Mesodermal cell (in vitro differentiated cells): ENCODE data around the gene DENND2A. TPM values are rescaled to one million over a fixed set of nuclear protein-coding genes. Genes with fewer than 3 reads are reported as not detected.
A peak's percentile ranks its signal among the peaks of the same experiment; 100 is the strongest.

Source experiments
- H3K27ac ChIP-seq: 2 replicates; pipeline ENCODE4 v1.7.0; 2013; ENCODE audit warnings: mild to moderate bottlenecking, low read depth, low read length, moderate library complexity; ENCODE audit not compliant: severe bottlenecking
- H3K36me3 ChIP-seq: 2 replicates; pipeline ENCODE4 v1.7.1; 2013; ENCODE audit warnings: mild to moderate bottlenecking, low read length, moderate library complexity; ENCODE audit not compliant: control insufficient read depth, insufficient read depth
- H3K4me1 ChIP-seq: one replicate; pipeline ENCODE4 v1.7.1; 2013; ENCODE audit warnings: mild to moderate bottlenecking, low read length; ENCODE audit not compliant: insufficient read depth, control insufficient read depth, poor library complexity, severe bottlenecking
- H3K4me3 ChIP-seq: 2 replicates; pipeline ENCODE4 v1.7.0; 2013; ENCODE audit warnings: low read length, control low read depth, mild to moderate bottlenecking; ENCODE audit not compliant: insufficient read depth, poor library complexity, severe bottlenecking; ENCODE audit errors: extremely low read depth
- H3K9me3 ChIP-seq: 2 replicates; pipeline ENCODE4 v1.7.1; 2013; ENCODE audit warnings: mild to moderate bottlenecking, low read length, moderate library complexity; ENCODE audit not compliant: control insufficient read depth
- WGBS, 2 experiments: methylation state at CpG; one replicate each; pipeline ENCODE4 v1.1.5; 2013; ENCODE audit warnings: missing lambda C conversion rate in 2 of 2; ENCODE audit not compliant: insufficient coverage in 2 of 2; 5-methylcytosine and 5-hydroxymethylcytosine counted together
- polyA plus RNA-seq, 2 experiments: library from polyadenylated mRNA; stranded (reverse); fragments of 50-300 nt; gene quantifications; one replicate each; pipeline ENCODE4 v1.2.3, GENCODE V29; 2013

DENND2A gene, protein sequence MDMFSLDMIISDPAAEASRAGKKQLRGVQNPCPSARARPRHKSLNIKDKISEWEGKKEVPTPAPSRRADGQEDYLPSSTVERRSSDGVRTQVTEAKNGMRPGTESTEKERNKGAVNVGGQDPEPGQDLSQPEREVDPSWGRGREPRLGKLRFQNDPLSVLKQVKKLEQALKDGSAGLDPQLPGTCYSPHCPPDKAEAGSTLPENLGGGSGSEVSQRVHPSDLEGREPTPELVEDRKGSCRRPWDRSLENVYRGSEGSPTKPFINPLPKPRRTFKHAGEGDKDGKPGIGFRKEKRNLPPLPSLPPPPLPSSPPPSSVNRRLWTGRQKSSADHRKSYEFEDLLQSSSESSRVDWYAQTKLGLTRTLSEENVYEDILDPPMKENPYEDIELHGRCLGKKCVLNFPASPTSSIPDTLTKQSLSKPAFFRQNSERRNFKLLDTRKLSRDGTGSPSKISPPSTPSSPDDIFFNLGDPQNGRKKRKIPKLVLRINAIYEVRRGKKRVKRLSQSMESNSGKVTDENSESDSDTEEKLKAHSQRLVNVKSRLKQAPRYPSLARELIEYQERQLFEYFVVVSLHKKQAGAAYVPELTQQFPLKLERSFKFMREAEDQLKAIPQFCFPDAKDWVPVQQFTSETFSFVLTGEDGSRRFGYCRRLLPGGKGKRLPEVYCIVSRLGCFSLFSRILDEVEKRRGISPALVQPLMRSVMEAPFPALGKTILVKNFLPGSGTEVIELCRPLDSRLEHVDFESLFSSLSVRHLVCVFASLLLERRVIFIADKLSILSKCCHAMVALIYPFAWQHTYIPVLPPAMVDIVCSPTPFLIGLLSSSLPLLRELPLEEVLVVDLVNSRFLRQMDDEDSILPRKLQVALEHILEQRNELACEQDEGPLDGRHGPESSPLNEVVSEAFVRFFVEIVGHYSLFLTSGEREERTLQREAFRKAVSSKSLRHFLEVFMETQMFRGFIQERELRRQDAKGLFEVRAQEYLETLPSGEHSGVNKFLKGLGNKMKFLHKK
- polyA plus RNA-seq (2013, experiment 1 of 2), result 28.9 TPM
- 30.9 TPM for polyA plus RNA-seq (2013, experiment 2 of 2)

DNA sequence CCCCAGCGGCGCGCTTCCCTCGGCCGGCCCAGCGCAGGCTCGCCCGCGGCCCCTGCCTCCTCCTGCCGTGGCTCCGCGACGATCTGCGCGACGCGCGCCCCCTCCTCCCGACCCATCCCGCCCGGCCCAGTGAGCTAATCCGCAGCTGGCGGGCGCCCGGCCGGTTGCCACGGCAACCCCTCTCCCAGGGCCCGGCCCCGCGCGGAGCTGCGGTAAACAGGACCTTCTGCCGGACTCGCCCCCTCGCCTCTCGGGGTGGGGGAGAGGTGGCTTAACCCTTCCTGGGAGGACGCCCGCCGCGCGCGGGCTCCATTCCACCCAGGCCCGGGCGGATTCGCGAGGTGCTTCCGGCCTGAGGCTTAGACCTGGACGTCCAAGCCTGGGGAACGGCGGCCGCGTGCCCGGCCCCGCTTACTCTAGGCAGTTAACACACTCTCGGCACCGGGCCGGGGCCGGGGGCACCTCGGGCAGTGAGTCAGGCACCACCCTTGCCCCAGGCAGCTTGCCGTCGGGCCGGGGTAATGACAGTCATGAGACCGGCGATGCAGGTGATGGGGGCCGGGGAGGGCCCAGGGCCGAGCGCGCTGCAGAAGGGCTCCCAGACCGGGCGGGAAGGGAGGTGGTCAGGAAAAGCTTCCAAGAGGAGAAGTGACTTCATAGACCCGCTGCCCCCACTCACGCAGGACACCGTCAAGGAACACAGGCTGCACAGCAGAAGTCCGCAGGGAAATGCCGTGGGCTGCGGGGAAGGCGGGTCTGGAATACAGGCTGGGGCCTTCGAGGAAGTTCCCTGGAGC, at the start of gene DENND2A:
DENND2A (minus strand) TSS at position 87 of the 797 bp plus-strand sequence. CDS start 38,416 bp downstream, outside the sequence.
- Histone ChIP-seq H3K36me3 (peaks cover 4% of the 10 kb centered on the region), H3K4me1 (peaks cover 28% of the 10 kb centered on the region), H3K9me3 (no peaks in the 10 kb centered on the region), H3K27ac (peak within 1 kb of the TSS; percentile 71), H3K4me3 (peak within 1 kb of the TSS; percentile 76)
- WGBS, 2 experiments, result 5 to 6% methylated on average over 54 to 55 of the region's 78 CpGs

DNA sequence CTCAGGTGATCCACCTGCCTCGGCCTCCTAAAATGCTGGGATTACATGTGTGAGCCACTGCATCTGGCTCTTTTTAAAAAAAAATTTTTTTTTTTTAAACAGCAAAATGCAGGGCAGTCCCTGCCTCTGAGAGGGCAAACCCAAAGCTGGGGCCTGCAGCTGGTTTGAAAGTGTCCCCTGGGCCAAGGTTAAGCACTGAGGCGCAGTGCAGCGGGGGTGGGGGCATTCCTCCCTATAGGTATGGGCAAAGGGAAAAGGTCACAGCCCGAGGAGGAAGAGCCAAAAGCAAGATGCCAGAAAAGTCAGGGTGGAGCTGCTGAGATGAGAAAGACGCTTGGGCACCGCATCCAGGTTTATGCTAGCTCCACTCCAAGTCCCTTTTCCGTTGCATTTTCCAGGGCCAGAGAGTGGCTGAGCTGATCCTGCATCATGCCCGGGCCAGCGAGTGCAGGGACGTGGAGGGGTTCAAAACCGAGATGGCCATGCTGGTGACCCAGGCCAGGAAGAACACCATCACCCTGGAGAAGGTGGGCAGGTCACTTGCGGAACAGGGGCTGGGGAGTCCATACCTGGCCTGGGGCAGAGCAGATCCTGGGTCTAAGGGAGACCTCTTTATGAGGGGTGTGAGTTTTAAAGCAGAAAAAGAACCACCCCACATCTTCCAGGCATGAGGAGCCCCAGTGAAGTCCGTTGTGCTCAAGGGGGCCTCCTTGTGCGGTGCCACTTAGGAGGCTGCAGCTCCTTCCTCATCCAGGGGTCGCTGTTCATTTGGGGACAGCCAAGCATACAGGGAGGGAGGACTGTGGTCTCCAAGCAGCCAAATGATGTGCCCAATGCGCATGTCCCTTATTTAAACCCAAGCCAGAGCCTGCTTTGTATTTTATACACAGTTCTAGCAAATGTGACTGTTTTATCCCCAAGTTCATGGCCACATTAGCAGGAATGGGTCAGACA, 48.9 kb upstream of the DENND2A start:
- H3K36me3 ChIP-seq, result no peaks in the 10 kb centered on the region
- no peaks in the 10 kb centered on the region for H3K9me3 ChIP-seq
- H3K27ac ChIP-seq, result no peak overlapping the region
- no peaks in the 10 kb centered on the region for H3K4me1 ChIP-seq
- no peak overlapping the region for H3K4me3 ChIP-seq
- WGBS, 2 experiments, result 88 to 91% methylated on average over 12 to 15 of the region's 16 CpGs

DNA sequence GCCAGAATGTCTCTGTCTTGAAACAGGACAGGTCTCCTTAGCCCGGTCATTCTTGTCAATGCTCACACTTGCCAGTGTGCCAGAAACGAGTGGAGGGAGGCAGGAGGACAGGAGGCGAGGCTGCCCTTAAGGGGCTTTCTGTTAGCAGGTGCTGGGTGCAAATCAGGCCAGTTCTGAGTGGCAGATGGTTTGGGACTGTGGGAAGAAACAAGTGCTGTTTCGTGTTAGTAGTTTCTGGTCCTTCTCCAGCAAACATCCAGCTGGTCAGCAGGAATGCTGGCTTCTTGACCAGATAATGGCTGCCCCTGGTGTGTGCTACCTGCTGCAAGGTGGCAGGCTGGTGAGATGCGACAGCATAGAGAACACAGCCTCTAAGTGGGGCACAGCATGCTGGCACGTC, 47.7 kb upstream of the DENND2A start:
- Histone ChIP-seq H3K4me3 (no peak overlapping the region), H3K4me1 (peaks cover 4% of the 10 kb centered on the region), H3K36me3 (no peaks in the 10 kb centered on the region), H3K27ac (no peak overlapping the region), H3K9me3 (no peaks in the 10 kb centered on the region)
- 89 to 98% methylated on average over 5 of the region's 6 CpGs for WGBS, 2 experiments

DNA sequence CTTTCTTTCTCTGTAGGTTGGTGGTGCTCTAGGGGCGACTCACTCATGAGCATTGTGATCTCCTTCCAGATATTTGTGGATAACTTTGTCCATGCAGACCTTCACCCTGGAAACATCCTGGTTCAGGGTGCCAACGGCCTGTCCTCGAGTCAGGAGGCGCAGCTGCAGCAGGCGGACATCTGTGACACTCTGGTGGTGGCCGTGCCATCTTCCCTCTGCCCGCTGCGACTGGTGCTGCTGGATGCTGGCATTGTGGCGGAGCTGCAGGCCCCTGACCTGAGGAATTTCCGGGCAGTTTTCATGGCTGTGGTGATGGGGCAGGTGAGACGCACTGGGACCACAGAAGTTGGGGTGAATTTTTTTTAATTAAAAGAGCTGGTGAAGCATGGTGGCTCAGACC, 46.3 kb upstream of the DENND2A start:
- no peaks in the 10 kb centered on the region for H3K36me3 ChIP-seq
- peaks cover 6% of the 10 kb centered on the region for H3K4me1 ChIP-seq
- whole genome bisulfite sequencing, 2 experiments, result 92 to 94% methylated on average over 9 to 11 of the region's 11 CpGs
- no peak overlapping the region for H3K4me3 ChIP-seq
- no peak overlapping the region for H3K27ac ChIP-seq
- no peaks in the 10 kb centered on the region for H3K9me3 ChIP-seq

DNA sequence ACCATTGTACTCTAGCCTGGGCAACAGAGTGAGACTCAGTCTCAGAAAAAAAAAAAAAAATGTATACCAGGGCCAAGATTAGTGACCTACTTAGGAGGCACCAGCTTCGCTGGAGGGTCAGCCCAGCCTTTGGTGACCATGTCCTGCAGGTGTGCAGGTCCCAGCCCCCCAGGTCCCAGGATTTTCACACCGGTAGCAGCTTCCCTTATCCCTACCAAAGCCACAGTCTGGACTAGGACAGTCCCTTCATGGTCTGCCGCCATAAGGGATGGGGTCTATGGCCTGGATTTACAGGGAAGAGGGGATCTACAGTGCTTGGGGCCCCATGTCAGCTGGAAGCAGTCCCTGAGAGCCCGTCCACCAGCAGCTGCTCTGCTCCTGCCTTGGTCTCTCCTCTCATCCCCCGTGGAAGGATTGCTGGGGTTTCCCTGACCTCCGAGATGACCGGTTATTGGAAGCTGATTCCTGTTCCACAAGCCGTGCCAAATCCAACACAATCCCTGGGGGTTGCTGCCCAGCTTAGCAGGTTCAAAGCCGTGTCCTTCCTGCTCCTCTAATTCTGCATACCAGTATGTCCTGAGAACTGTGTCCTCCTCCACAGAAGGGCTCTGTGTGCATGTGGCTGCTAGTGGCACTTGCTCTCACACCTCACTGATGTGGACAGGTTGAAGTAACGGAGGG, 44.9 kb upstream of the DENND2A start:
- 94 to 95% methylated on average over 8 to 9 of the region's 10 CpGs for WGBS, 2 experiments
- Histone ChIP-seq H3K36me3 (peaks cover 5% of the 10 kb centered on the region), H3K4me3 (no peak overlapping the region), H3K9me3 (no peaks in the 10 kb centered on the region), H3K27ac (no peak overlapping the region), H3K4me1 (peaks cover 6% of the 10 kb centered on the region)

DNA sequence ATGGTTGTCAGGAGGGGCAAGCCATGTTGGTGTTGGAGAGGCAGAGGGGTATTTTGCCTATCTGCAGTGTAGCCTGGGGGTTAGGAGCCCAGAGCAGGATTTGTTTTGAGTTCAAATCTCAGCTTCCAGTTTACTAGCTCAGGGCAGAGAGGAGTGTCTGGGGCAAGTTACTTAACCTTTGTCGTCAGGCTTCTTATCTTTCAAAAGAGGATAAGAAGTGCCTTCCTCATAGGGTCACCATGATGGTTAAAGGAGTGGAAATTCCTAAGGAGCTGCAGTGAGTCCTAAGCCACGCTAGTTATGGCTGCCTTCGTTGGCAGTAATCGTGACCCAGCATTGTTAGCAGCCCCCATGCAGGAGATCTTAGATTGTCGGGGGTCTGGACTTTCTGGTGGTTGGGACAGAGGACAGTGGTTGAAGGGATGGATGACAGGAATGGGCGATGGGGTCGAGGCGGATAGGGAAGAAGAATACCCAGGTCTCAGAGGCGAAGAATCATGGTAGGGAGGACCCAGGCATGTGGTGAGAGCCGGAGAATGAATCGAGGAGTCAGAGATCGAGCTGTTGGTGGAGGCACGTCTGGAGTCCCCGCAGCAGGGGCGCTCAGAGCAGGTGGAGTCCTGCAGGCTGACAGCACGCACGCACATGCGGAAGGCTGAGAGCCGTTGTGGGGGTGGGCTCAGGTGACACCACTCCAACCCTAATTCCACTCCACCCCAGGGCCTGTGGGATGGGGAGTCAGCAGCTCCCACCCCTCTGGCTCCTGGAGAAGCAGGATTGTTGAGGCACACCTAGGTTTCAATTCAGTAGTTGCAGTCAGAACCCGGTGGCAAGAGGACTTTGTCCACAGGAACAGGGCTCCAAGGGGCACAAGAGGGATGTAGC, 43.7 kb upstream of the DENND2A start:
- Histone ChIP-seq H3K36me3 (peaks cover 5% of the 10 kb centered on the region), H3K27ac (peak overlapping the region; percentile 71), H3K9me3 (no peaks in the 10 kb centered on the region), H3K4me3 (no peak overlapping the region), H3K4me1 (peaks cover 6% of the 10 kb centered on the region)
- 94 to 98% methylated on average over 16 to 20 of the region's 20 CpGs for WGBS, 2 experiments

DNA sequence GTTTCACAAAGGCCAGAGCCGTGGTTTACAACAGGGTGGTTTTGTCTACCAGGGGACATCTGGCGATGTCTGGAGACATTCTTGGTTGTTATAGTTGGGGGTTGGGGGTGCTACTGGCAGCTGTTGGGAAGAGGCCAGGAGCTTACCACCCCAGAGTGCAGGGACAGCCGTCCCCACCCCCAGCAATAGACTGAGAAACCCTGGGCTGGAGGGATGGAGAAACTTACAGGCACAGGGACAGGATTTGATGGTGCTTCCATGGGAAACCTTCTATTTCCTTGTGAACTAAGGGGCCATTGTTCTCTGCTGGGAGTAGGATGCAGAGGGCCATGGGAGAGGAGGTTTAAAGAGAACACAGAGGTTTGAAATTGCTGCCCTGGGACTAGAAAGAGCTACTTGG, 43.0 kb upstream of the DENND2A start:
- Histone ChIP-seq H3K27ac (peak overlapping the region; percentile 71), H3K4me3 (no peak overlapping the region), H3K9me3 (no peaks in the 10 kb centered on the region), H3K36me3 (peaks cover 5% of the 10 kb centered on the region), H3K4me1 (peaks cover 6% of the 10 kb centered on the region)
- 49 to 83% methylated on average over 1 to 2 of the region's 3 CpGs for WGBS, 2 experiments

DNA sequence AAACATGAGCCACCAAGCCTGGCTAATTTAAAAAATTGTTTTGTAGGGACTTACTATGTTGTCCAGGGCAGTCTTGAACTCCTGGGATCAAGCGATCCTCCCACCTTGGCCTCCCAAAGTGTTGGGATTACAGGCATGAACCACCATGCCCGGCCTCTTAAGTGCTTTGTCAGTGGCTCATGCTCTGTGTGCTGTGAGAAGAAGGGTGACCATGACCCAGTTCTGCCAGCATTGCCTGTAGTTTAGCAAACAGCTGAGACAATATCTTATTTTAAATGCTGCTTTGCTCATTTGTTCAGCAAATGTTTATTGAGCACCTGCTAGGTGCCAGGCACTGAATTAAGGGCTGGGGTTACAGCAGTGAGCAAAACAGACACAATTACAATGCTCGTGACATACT, 41.2 kb upstream of the DENND2A start:
- H3K9me3 ChIP-seq, result no peaks in the 10 kb centered on the region

More for the DNA sequence above, 41.2 kb upstream of the DENND2A start:
- Histone ChIP-seq H3K4me3 (no peak overlapping the region), H3K36me3 (peaks cover 5% of the 10 kb centered on the region), H3K27ac (no peak overlapping the region), H3K4me1 (peaks cover 6% of the 10 kb centered on the region)
- 90 to 93% methylated on average over 3 of the region's 3 CpGs for WGBS, 2 experiments
